HCT116 (cell line): ENCODE measurements around the gene AFAP1L1. TPM values are rescaled to one million over a fixed set of nuclear protein-coding genes. Genes with fewer than 3 reads are reported as not detected.

Experiments
- ATAC-seq: fragments of 200-7000 bp; cut with Tn5 transposase; 2 replicates; pipeline ENCODE4 v1.9.1; 2020; ENCODE audit warnings: mild to moderate bottlenecking, moderate library complexity
- BruUV-seq: library from RNA; stranded (reverse); fragments of 400-500 nt; replicated peaks from 2 replicates; lab custom pipeline; 2021; lab: Mats Ljungman, UMichigan
- CTCF ChIA-PET: fragments of 300-600 bp; sonication (Branson Sonifier 250); formaldehyde crosslinking; loops from one replicate; lab custom pipeline; 2021; ENCODE audit warnings: antibody characterized with exemption; lab: Charles Lee
- POLR2A ChIA-PET: fragments of 300-600, 350-600 bp; sonication (Branson Sonifier 250); formaldehyde crosslinking; loops from one replicate; lab custom pipeline; 2021; ENCODE audit warnings: antibody characterized with exemption; lab: Charles Lee
- RAD21 ChIA-PET, 2 experiments: fragments of 300-600 bp; sonication (Branson Sonifier 250); formaldehyde crosslinking; loops; one replicate each; lab custom pipeline; 2023; ENCODE audit warnings: low total read pairs in 2 of 2; ENCODE audit not compliant: uncharacterized antibody in 2 of 2, unreplicated experiment in 2 of 2, low non-redundant PET in 1 of 2; lab: Charles Lee
- DNase-seq: peaks from one replicate; pipeline ENCODE4 v3.0.0-alpha.2; 2010; ENCODE audit warnings: low read depth, low spot score
- H2AFZ ChIP-seq: fragments of 200-600 bp; shearing (Covaris generic), sonication (generic); 2 replicates; pipeline ENCODE4 v1.6.1; 2017; ENCODE audit warnings: low read depth, mixed run types, mixed read lengths, antibody characterized with exemption, low read length; ENCODE audit not compliant: poor library complexity, severe bottlenecking
- H3K27ac ChIP-seq: 2 replicates; pipeline ENCODE4 v1.5.1; 2012; ENCODE audit warnings: low read depth, low read length
- H3K27me3 ChIP-seq: fragments of 200-600 bp; sonication (generic); 2 replicates; pipeline ENCODE4 v1.6.1; 2016; ENCODE audit warnings: mixed run types, low read length, mixed read lengths; ENCODE audit not compliant: insufficient read depth
- H3K36me3 ChIP-seq, 2 experiments: fragments of 200-500 bp in 1 of 2; fragments of 200-600 bp in 1 of 2; sonication (Bioruptor generic) in 1 of 2; sonication (generic) in 1 of 2; 2 replicates each; pipeline versions ENCODE4 v1.5.1 to v1.6.1; 2014 to 2016; ENCODE audit warnings: low read length in 2 of 2, inconsistent platforms in 1 of 2, mixed read lengths in 1 of 2, mixed run types in 1 of 2; ENCODE audit not compliant: insufficient read depth in 2 of 2, control insufficient read depth in 1 of 2
- H3K4me1 ChIP-seq, 2 experiments: fragments of 200-600 bp in 1 of 2; sonication (generic) in 1 of 2; 2 replicates each; pipeline versions ENCODE4 v1.5.1 to v1.6.1; 2012 to 2017; ENCODE audit warnings: low read length in 2 of 2, inconsistent platforms in 1 of 2, mild to moderate bottlenecking in 1 of 2, mixed read lengths in 1 of 2, mixed run types in 1 of 2, moderate library complexity in 1 of 2; ENCODE audit not compliant: insufficient read depth in 2 of 2, control insufficient read depth in 1 of 2
- H3K4me2 ChIP-seq: fragments of 200-600 bp; sonication (generic); 2 replicates; pipeline ENCODE4 v1.6.1; 2017; ENCODE audit warnings: mixed run types, low read length, mixed read lengths
- H3K4me3 ChIP-seq, 2 experiments: fragments of 200-600 bp in 1 of 2; sonication (generic) in 1 of 2; replicated peaks in 1 of 2; 2 replicates each; pipeline ENCODE4 v1.5.1; 2011 to 2016; ENCODE audit warnings: low read length in 2 of 2, control low read depth in 1 of 2, low read depth in 1 of 2, mild to moderate bottlenecking in 1 of 2, mixed read lengths in 1 of 2, mixed run types in 1 of 2
- H3K79me2 ChIP-seq: fragments of 200-600 bp; sonication (generic); 2 replicates; pipeline ENCODE4 v1.6.1; 2017; ENCODE audit warnings: mild to moderate bottlenecking, mixed run types, low read length, moderate library complexity, mixed read lengths; ENCODE audit not compliant: insufficient read depth
- H3K9ac ChIP-seq: fragments of 200-600 bp; sonication (generic); 2 replicates; pipeline ENCODE4 v1.6.1; 2016; ENCODE audit warnings: low read length, mixed read lengths
- H3K9me2 ChIP-seq: fragments of 200-600 bp; sonication (generic), shearing (Covaris generic); 2 replicates; pipeline ENCODE4 v1.6.1; 2017; ENCODE audit warnings: mixed run types, mild to moderate bottlenecking, moderate library complexity; ENCODE audit not compliant: insufficient read depth
- H3K9me3 ChIP-seq, 2 experiments: fragments of 200-500 bp in 1 of 2; fragments of 200-600 bp in 1 of 2; sonication (Bioruptor generic) in 1 of 2; sonication (generic) in 1 of 2; 2 replicates each; pipeline ENCODE4 v1.6.1; 2014 to 2017; ENCODE audit warnings: low read length in 2 of 2, mixed read lengths in 2 of 2, inconsistent platforms in 1 of 2, low read depth in 1 of 2, mild to moderate bottlenecking in 1 of 2, mixed run types in 1 of 2, moderate library complexity in 1 of 2; ENCODE audit not compliant: control insufficient read depth in 1 of 2, insufficient read depth in 1 of 2
- H4K20me1 ChIP-seq: fragments of 200-600 bp; sonication (generic), shearing (Covaris generic); 2 replicates; pipeline ENCODE4 v1.6.1; 2017; ENCODE audit warnings: mixed run types, mild to moderate bottlenecking, moderate library complexity; ENCODE audit not compliant: insufficient read depth
- CBX3 ChIP-seq: IDR thresholded peaks from 2 replicates; pipeline ENCODE4 v1.6.1; 2012; ENCODE audit warnings: low read depth
- CEBPB ChIP-seq: IDR thresholded peaks from 2 replicates; pipeline ENCODE4 v1.6.1; 2012; ENCODE audit warnings: low read depth
- EGR1 ChIP-seq: IDR thresholded peaks from 2 replicates; pipeline ENCODE4 v1.6.1; 2012; ENCODE audit warnings: low read depth
- ELF1 ChIP-seq: IDR thresholded peaks from 2 replicates; pipeline ENCODE4 v1.6.1; 2012; ENCODE audit warnings: low read depth, borderline replicate concordance
- EZH2 ChIP-seq: fragments of 200-600 bp; sonication (generic); IDR thresholded peaks from 2 replicates; pipeline ENCODE4 v1.6.1; 2017; ENCODE audit warnings: antibody characterized with exemption, mixed run types
- EZH2phosphoT487 ChIP-seq: fragments of 200-600 bp; IDR thresholded peaks from 2 replicates; pipeline ENCODE4 v1.6.1; 2018; ENCODE audit warnings: antibody characterized with exemption, borderline replicate concordance
- FOSL1 ChIP-seq: IDR thresholded peaks from 2 replicates; pipeline ENCODE4 v1.6.1; 2012; ENCODE audit warnings: low read depth
- JUND ChIP-seq: IDR thresholded peaks from 2 replicates; pipeline ENCODE4 v1.6.1; 2012
- MAX ChIP-seq: IDR thresholded peaks from 2 replicates; pipeline ENCODE4 v1.6.1; 2012
- POLR2A ChIP-seq: IDR thresholded peaks from 2 replicates; pipeline ENCODE4 v1.7.0; 2011; ENCODE audit warnings: borderline replicate concordance; ENCODE audit not compliant: insufficient read depth, insufficient read length; ENCODE audit errors: extremely low read depth
- RAD21 ChIP-seq: IDR thresholded peaks from 2 replicates; pipeline ENCODE4 v1.6.1; 2012; ENCODE audit warnings: low read depth, mild to moderate bottlenecking
- SRF ChIP-seq: IDR thresholded peaks from 2 replicates; pipeline ENCODE4 v1.6.1; 2012; ENCODE audit warnings: low read depth
- YY1 ChIP-seq: IDR thresholded peaks from 2 replicates; pipeline ENCODE4 v1.6.1; 2011; ENCODE audit warnings: low read length, low read depth, moderate library complexity, mild to moderate bottlenecking; ENCODE audit not compliant: insufficient replicate concordance; ENCODE audit errors: extremely low read depth
- ZNF274 ChIP-seq: fragments of 200-500 bp; sonication (Bioruptor generic); IDR thresholded peaks from 2 replicates; pipeline ENCODE4 v1.6.1; 2014; ENCODE audit warnings: mild to moderate bottlenecking, low read depth, low read length, inconsistent platforms
- intact Hi-C: fragments of 100-400 bp; cut with micrococcal nuclease; formaldehyde crosslinking; loops from 2 replicates; pipeline ENCODE4 v1.10.0; 2022
- total RNA-seq: library from RNA; stranded (reverse); gene quantifications from one replicate; pipeline ENCODE4 v1.2.1, GENCODE V29; 2021; ENCODE audit not compliant: unreplicated experiment
- TF ChIP-seq, protein P1 (sequence below): IDR thresholded peaks from 2 replicates; pipeline ENCODE4 v1.6.1; 2011; ENCODE audit warnings: mild to moderate bottlenecking, low read length, moderate library complexity; ENCODE audit not compliant: insufficient replicate concordance; ENCODE audit errors: extremely low read depth

AFAP1L1 gene
- total RNA-seq, 1 experiment from 2014 or later, result 4.3 TPM

- no peak for TF ChIP-seq EZH2phosphoT487
- TF ChIP-seq SRF, result no peak
- no peak for TF ChIP-seq ZNF274
These were observed 23.9 kb upstream of the AFAP1L1 start (continued) for GRCh38 chr5:149247726-149248125.

GRCh38 chr5:149251546-149251945 is 20.1 kb upstream of the AFAP1L1 start:
- DNase-seq (no peak), ATAC-seq (no peak)
- TF ChIP-seq ZNF274 (no peak), ELF1 (no peak), EGR1 (no peak), FOSL1 (no peak), MAX (no peak), YY1 (no peak), RAD21 (no peak), CEBPB (no peak), CBX3 (no peak), EZH2phosphoT487 (no peak), EZH2 (no peak), POLR2A (no peak), JUND (no peak)
- TF ChIP-seq, protein P1, sequence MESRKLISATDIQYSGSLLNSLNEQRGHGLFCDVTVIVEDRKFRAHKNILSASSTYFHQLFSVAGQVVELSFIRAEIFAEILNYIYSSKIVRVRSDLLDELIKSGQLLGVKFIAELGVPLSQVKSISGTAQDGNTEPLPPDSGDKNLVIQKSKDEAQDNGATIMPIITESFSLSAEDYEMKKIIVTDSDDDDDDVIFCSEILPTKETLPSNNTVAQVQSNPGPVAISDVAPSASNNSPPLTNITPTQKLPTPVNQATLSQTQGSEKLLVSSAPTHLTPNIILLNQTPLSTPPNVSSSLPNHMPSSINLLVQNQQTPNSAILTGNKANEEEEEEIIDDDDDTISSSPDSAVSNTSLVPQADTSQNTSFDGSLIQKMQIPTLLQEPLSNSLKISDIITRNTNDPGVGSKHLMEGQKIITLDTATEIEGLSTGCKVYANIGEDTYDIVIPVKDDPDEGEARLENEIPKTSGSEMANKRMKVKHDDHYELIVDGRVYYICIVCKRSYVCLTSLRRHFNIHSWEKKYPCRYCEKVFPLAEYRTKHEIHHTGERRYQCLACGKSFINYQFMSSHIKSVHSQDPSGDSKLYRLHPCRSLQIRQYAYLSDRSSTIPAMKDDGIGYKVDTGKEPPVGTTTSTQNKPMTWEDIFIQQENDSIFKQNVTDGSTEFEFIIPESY, result no peak
- intact Hi-C loops, result no loop called here
- Histone ChIP-seq H3K36me3 (no peaks in the 10 kb centered on the region), H2AFZ (no peak overlapping the region), H3K9me3 (no peaks in the 10 kb centered on the region), H3K4me3 (no peak overlapping the region), H3K9me2 (no peaks in the 10 kb centered on the region), H3K27me3 (no peaks in the 10 kb centered on the region), H3K27ac (no peak overlapping the region), H3K4me2 (no peak overlapping the region), H3K9ac (no peak overlapping the region), H4K20me1 (no peaks in the 10 kb centered on the region), H3K79me2 (no peaks in the 10 kb centered on the region), H3K4me1 (no peaks in the 10 kb centered on the region)
- CTCF ChIA-PET, result no interaction called here
- no TSS peak for BruUV-seq
- POLR2A ChIA-PET, result no interaction called here
- RAD21 ChIA-PET, result no interaction called here
